ENCODE data around the gene ZNF628. TPM values are rescaled to one million over a fixed set of nuclear protein-coding genes. Genes with fewer than 3 reads are reported as not detected.

ZNF628 gene
- total RNA-seq, 1 donor from 2014 or later = 16.8 TPM

- H3K4me1 Mint-ChIP-seq (ENCODE audit: low read depth) = peaks cover 13% of the 10 kb centered on the region
- no peak for TF ChIP-seq CTCF (IDR thresholded peaks at IDR 0.05; ENCODE audit: unreplicated experiment)
- peaks cover 3% of the 10 kb centered on the region for H3K36me3 Mint-ChIP-seq (ENCODE audit: insufficient read depth)
- H3K27ac Mint-ChIP-seq = no peak overlapping the region
- peak overlapping the region; percentile 85 for H3K4me3 Mint-ChIP-seq (ENCODE audit: low read depth)
- no peaks in the 10 kb centered on the region for H3K27me3 Mint-ChIP-seq
- no peaks in the 10 kb centered on the region for H3K9me3 Mint-ChIP-seq (ENCODE audit: low read depth)
- DNase-seq (ENCODE audit: low spot score, unreplicated experiment) = no peak
Measured at GRCh38 chr19:55483706-55484592, 7.5 kb downstream of the ZNF628 start.

- H3K4me1 Mint-ChIP-seq (ENCODE audit: low read depth) = peaks cover 13% of the 10 kb centered on the region
- peak within 1 kb of the TSS; percentile 86 for H3K27ac Mint-ChIP-seq
- peak within 1 kb of the TSS; percentile 85 for H3K4me3 Mint-ChIP-seq (ENCODE audit: low read depth)
- H3K9me3 Mint-ChIP-seq (ENCODE audit: low read depth) = no peaks in the 10 kb centered on the region
- H3K36me3 Mint-ChIP-seq (ENCODE audit: insufficient read depth) = peaks cover 1% of the 10 kb centered on the region
- DNase-seq (ENCODE audit: low spot score, unreplicated experiment) = peak; percentile 76
- no peak for TF ChIP-seq CTCF (IDR thresholded peaks at IDR 0.05; ENCODE audit: unreplicated experiment)
- H3K27me3 Mint-ChIP-seq = no peaks in the 10 kb centered on the region
Measured at GRCh38 chr19:55484593-55485438, 8.4 kb downstream of the ZNF628 start, which contains the start of gene NAT14. NAT14 (plus strand) TSS chr19:55485188; CDS start chr19:55485709, 521 bp downstream.

DNA sequence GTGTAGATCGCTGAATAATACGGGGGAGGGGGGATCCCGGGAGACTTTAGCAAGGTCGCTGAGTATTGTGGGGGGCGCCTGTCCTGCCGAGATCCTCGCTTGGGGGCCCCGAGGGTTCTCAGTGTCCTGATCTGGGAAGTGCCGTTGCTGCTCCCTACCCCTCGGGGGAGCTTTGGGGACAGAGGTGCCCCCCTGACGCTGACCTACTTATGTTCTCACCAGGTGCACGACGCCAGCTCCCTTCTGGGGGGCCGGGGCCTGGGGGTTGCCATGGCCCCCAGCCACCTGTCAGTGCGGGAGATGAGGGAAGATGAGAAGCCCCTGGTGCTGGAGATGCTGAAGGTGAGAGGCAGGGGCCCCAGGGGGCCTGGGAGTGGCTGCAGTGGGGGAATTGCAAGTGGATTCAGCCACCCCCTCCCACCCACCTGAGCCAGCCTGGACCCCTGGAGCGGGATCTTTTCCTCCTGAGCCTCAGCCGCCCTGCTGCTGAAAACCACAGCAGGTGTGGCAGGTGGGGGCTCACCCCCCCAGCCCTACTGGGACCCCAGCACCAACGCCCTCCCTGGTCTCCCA lies 9.1 kb downstream of the ZNF628 start:
- peaks cover 13% of the 10 kb centered on the region for H3K4me1 Mint-ChIP-seq (ENCODE audit: low read depth)
- no peak for TF ChIP-seq CTCF (IDR thresholded peaks at IDR 0.05; ENCODE audit: unreplicated experiment)
- H3K36me3 Mint-ChIP-seq (ENCODE audit: insufficient read depth) = peaks cover under 1% of the 10 kb centered on the region
- no peaks in the 10 kb centered on the region for H3K27me3 Mint-ChIP-seq
- H3K27ac Mint-ChIP-seq = peak overlapping the region; percentile 86
- DNase-seq (ENCODE audit: low spot score, unreplicated experiment) = no peak
- H3K9me3 Mint-ChIP-seq (ENCODE audit: low read depth) = no peaks in the 10 kb centered on the region
- H3K4me3 Mint-ChIP-seq (ENCODE audit: low read depth) = peak overlapping the region; percentile 85

DNA sequence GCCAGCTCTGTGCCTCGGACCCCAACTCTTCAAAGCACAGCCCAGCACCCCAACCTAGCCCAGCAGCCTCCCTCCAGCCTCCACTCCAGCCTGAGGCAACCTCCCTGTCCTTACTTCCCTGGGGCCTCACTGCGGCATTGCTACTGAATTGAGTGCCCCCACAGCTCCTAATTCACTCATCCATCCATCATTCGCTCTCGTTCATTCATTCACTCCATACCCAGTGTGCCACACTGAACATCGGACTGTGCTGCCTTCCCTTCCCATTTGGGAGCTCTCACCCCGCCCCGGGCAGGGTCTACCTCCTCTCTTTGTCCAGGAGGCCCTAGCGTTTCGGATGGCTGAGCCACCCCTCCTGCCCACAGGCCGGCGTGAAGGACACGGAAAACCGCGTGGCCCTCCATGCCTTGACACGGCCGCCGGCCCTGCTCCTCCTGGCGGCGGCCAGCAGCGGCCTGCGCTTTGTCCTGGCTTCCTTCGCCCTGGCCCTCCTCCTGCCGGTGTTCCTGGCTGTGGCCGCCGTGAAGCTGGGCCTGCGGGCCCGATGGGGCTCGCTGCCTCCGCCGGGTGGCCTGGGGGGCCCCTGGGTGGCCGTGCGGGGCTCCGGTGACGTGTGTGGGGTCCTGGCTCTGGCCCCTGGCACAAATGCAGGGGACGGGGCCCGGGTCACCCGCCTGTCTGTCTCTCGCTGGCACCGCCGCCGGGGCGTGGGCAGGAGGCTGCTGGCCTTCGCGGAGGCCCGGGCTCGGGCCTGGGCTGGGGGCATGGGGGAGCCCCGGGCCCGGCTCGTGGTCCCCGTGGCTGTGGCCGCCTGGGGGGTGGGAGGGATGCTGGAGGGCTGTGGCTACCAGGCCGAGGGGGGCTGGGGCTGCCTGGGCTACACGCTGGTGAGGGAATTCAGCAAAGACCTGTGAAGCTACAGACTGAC lies 9.9 kb downstream of the ZNF628 start:
- H3K27ac Mint-ChIP-seq = peak overlapping the region; percentile 86
- no peaks in the 10 kb centered on the region for H3K9me3 Mint-ChIP-seq (ENCODE audit: low read depth)
- H3K4me1 Mint-ChIP-seq (ENCODE audit: low read depth) = peaks cover 13% of the 10 kb centered on the region
- H3K27me3 Mint-ChIP-seq = no peaks in the 10 kb centered on the region
- H3K36me3 Mint-ChIP-seq (ENCODE audit: insufficient read depth) = no peaks in the 10 kb centered on the region
- no peak for TF ChIP-seq CTCF (IDR thresholded peaks at IDR 0.05; ENCODE audit: unreplicated experiment)
- no peak for DNase-seq (ENCODE audit: low spot score, unreplicated experiment)
- peak overlapping the region; percentile 85 for H3K4me3 Mint-ChIP-seq (ENCODE audit: low read depth)

Measured in progenitor cell of endocrine pancreas (in vitro differentiated cells).